ENCODE data around the gene SENP7.
"Not testable (repeated sequence)": the region's sequence is repeated elsewhere in the genome, so short reads cannot be mapped to it uniquely, and the experiment has no call there.

The SENP7 gene

GRCh38 chr3:101512646-101513418 is at the start of gene SENP7:
Gene SENP7 (minus strand): TSS chr3:101513212. CDS start chr3:101513130, 82 bp downstream.
- H3K9me3 ChIP-seq (ENCODE audit: control insufficient read depth, insufficient read depth, low read length) = no peaks in the 10 kb centered on the region
- peak; percentile 54 for DNase-seq (ENCODE audit: low read depth, low spot score)
- H3K4me3 ChIP-seq (ENCODE audit: low read length) = peak within 1 kb of the TSS; percentile 46; the same call in 1 of the 2 replicates
- H3K36me3 ChIP-seq (ENCODE audit: control insufficient read depth, insufficient read depth, low read length) = no peaks in the 10 kb centered on the region
- H3K27me3 ChIP-seq (ENCODE audit: control insufficient read depth, insufficient read depth, low read length) = no peaks in the 10 kb centered on the region
- H3K27ac ChIP-seq (ENCODE audit: low read length) = no peak within 1 kb of the TSS
- no CpG with 5 or more reads among the region's 54 CpGs for WGBS (ENCODE audit: insufficient coverage, insufficient read length)
- H3K4me1 ChIP-seq (ENCODE audit: control insufficient read depth, insufficient read depth, low read length) = 0 out of 2 replicates have a peak, but pooled peaks cover 1% of the 10 kb centered on the region

- DNase-seq (ENCODE audit: low read depth, low spot score) = peak; percentile 84
- H3K4me3 ChIP-seq (ENCODE audit: low read length) = peak within 1 kb of the TSS; percentile 93
- no peaks in the 10 kb centered on the region; the same call in 1 of the 2 replicates for H3K4me1 ChIP-seq (ENCODE audit: control insufficient read depth, insufficient read depth, low read length)
- H3K9me3 ChIP-seq (ENCODE audit: control insufficient read depth, insufficient read depth, low read length) = no peaks in the 10 kb centered on the region
- H3K27me3 ChIP-seq (ENCODE audit: control insufficient read depth, insufficient read depth, low read length) = no peaks in the 10 kb centered on the region
- H3K27ac ChIP-seq (ENCODE audit: low read length) = no peak within 1 kb of the TSS
- WGBS (ENCODE audit: insufficient coverage, insufficient read length) = no CpG with 5 or more reads among the region's 35 CpGs
- H3K36me3 ChIP-seq (ENCODE audit: control insufficient read depth, insufficient read depth, low read length) = no peaks in the 10 kb centered on the region; the same call in 1 of the 2 replicates
Observed at GRCh38 chr3:101561630-101562328, 48.8 kb upstream of the SENP7 start, which contains the start of gene TRMT10C. Gene TRMT10C (plus strand): TSS chr3:101561868. CDS start chr3:101564782, 2,914 bp downstream.

GRCh38 chr3:101556064-101556463 is 43.1 kb upstream of the SENP7 start:
- Histone ChIP-seq H3K9me3 (ENCODE audit: control insufficient read depth, insufficient read depth, low read length) (no peaks in the 10 kb centered on the region), H3K27me3 (ENCODE audit: control insufficient read depth, insufficient read depth, low read length) (no peaks in the 10 kb centered on the region), H3K4me1 (ENCODE audit: control insufficient read depth, insufficient read depth, low read length) (no peaks in the 10 kb centered on the region), H3K27ac (ENCODE audit: low read length) (no peak overlapping the region), H3K4me3 (ENCODE audit: low read length) (no peak overlapping the region), H3K36me3 (ENCODE audit: control insufficient read depth, insufficient read depth, low read length) (no peaks in the 10 kb centered on the region)
- WGBS (ENCODE audit: insufficient coverage, insufficient read length) = no CpG with 5 or more reads among the region's 3 CpGs
- peak; percentile 22 for DNase-seq (ENCODE audit: low read depth, low spot score)

- not testable (repeated sequence) for H3K36me3 ChIP-seq (ENCODE audit: control insufficient read depth, insufficient read depth, low read length); DNase-seq (ENCODE audit: low read depth, low spot score); H3K27me3 ChIP-seq (ENCODE audit: control insufficient read depth, insufficient read depth, low read length); H3K4me1 ChIP-seq (ENCODE audit: control insufficient read depth, insufficient read depth, low read length); H3K9me3 ChIP-seq (ENCODE audit: control insufficient read depth, insufficient read depth, low read length); H3K27ac ChIP-seq (ENCODE audit: low read length); H3K4me3 ChIP-seq (ENCODE audit: low read length)
- WGBS (ENCODE audit: insufficient coverage, insufficient read length) = no CpG with 5 or more reads among the region's 5 CpGs
Observed at GRCh38 chr3:101553381-101553780, 40.4 kb upstream of the SENP7 start.

GRCh38 chr3:101551359-101552081 is 38.5 kb upstream of the SENP7 start:
- not testable (repeated sequence) for H3K27me3 ChIP-seq (ENCODE audit: control insufficient read depth, insufficient read depth, low read length); H3K4me1 ChIP-seq (ENCODE audit: control insufficient read depth, insufficient read depth, low read length); H3K4me3 ChIP-seq (ENCODE audit: low read length); DNase-seq (ENCODE audit: low read depth, low spot score); H3K36me3 ChIP-seq (ENCODE audit: control insufficient read depth, insufficient read depth, low read length); H3K9me3 ChIP-seq (ENCODE audit: control insufficient read depth, insufficient read depth, low read length); H3K27ac ChIP-seq (ENCODE audit: low read length)
- WGBS (ENCODE audit: insufficient coverage, insufficient read length) = no CpG with 5 or more reads among the region's 50 CpGs

GRCh38 chr3:101549473-101549872 is 36.5 kb upstream of the SENP7 start:
- H3K36me3 ChIP-seq (ENCODE audit: control insufficient read depth, insufficient read depth, low read length) = no peaks in the 10 kb centered on the region
- no peaks in the 10 kb centered on the region for H3K9me3 ChIP-seq (ENCODE audit: control insufficient read depth, insufficient read depth, low read length)
- H3K27me3 ChIP-seq (ENCODE audit: control insufficient read depth, insufficient read depth, low read length) = no peaks in the 10 kb centered on the region
- DNase-seq (ENCODE audit: low read depth, low spot score) = no peak
- WGBS (ENCODE audit: insufficient coverage, insufficient read length) = no CpG with 5 or more reads among the region's 1 CpG
- no peak overlapping the region for H3K4me3 ChIP-seq (ENCODE audit: low read length)
- H3K27ac ChIP-seq (ENCODE audit: low read length) = no peak overlapping the region
- H3K4me1 ChIP-seq (ENCODE audit: control insufficient read depth, insufficient read depth, low read length) = no peaks in the 10 kb centered on the region

- H3K4me1 ChIP-seq (ENCODE audit: control insufficient read depth, insufficient read depth, low read length) = no peaks in the 10 kb centered on the region
- no CpG with 5 or more reads among the region's 2 CpGs for WGBS (ENCODE audit: insufficient coverage, insufficient read length)
Observed at GRCh38 chr3:101548527-101549105, 35.6 kb upstream of the SENP7 start.

GRCh38 chr3:101544161-101544850 is 31.3 kb upstream of the SENP7 start:
- H3K27ac ChIP-seq (ENCODE audit: low read length) = no peak overlapping the region
- DNase-seq (ENCODE audit: low read depth, low spot score) = no peak

More at GRCh38 chr3:101548527-101549105, 35.6 kb upstream of the SENP7 start:
- H3K27me3 ChIP-seq (ENCODE audit: control insufficient read depth, insufficient read depth, low read length) = no peaks in the 10 kb centered on the region
- no peak overlapping the region for H3K4me3 ChIP-seq (ENCODE audit: low read length)
- H3K9me3 ChIP-seq (ENCODE audit: control insufficient read depth, insufficient read depth, low read length) = no peaks in the 10 kb centered on the region
- no peak overlapping the region for H3K27ac ChIP-seq (ENCODE audit: low read length)
- no peaks in the 10 kb centered on the region for H3K36me3 ChIP-seq (ENCODE audit: control insufficient read depth, insufficient read depth, low read length)
- DNase-seq (ENCODE audit: low read depth, low spot score) = no peak

GRCh38 chr3:101542957-101543356 is 29.9 kb upstream of the SENP7 start:
- H3K4me3 ChIP-seq (ENCODE audit: low read length) = no peak overlapping the region
- no peaks in the 10 kb centered on the region for H3K9me3 ChIP-seq (ENCODE audit: control insufficient read depth, insufficient read depth, low read length)

More at GRCh38 chr3:101544161-101544850, 31.3 kb upstream of the SENP7 start:
- Histone ChIP-seq H3K27me3 (ENCODE audit: control insufficient read depth, insufficient read depth, low read length) (no peaks in the 10 kb centered on the region), H3K4me1 (ENCODE audit: control insufficient read depth, insufficient read depth, low read length) (no peaks in the 10 kb centered on the region), H3K36me3 (ENCODE audit: control insufficient read depth, insufficient read depth, low read length) (no peaks in the 10 kb centered on the region), H3K4me3 (ENCODE audit: low read length) (no peak overlapping the region), H3K9me3 (ENCODE audit: control insufficient read depth, insufficient read depth, low read length) (no peaks in the 10 kb centered on the region)
- no CpG with 5 or more reads among the region's 1 CpG for WGBS (ENCODE audit: insufficient coverage, insufficient read length)

More at GRCh38 chr3:101542957-101543356, 29.9 kb upstream of the SENP7 start:
- DNase-seq (ENCODE audit: low read depth, low spot score) = no peak
- H3K36me3 ChIP-seq (ENCODE audit: control insufficient read depth, insufficient read depth, low read length) = no peaks in the 10 kb centered on the region
- no peak overlapping the region for H3K27ac ChIP-seq (ENCODE audit: low read length)
- no peaks in the 10 kb centered on the region for H3K4me1 ChIP-seq (ENCODE audit: control insufficient read depth, insufficient read depth, low read length)
- H3K27me3 ChIP-seq (ENCODE audit: control insufficient read depth, insufficient read depth, low read length) = no peaks in the 10 kb centered on the region

Measured in iPS DF 6.9 (cell line).